Smooth muscle cell (in vitro differentiated cells): Measurements from ENCODE around the gene SLC26A4. TPM values are rescaled to one million over a fixed set of nuclear protein-coding genes. Genes with fewer than 3 reads are reported as not detected.

ENCODE experiments used
- DNase-seq: peaks from one replicate; lab custom pipeline; 2025; ENCODE audit not compliant: unreplicated experiment; lab: John Stamatoyannopoulos, UW
- H2AFZ ChIP-seq: fragments of 200-600 bp; sonication (generic); 2 replicates; pipeline ENCODE4 v1.6.0; 2016; ENCODE audit warnings: antibody characterized with exemption, low read depth, mild to moderate bottlenecking
- H3F3A ChIP-seq: fragments of 200-600 bp; sonication (generic); 2 replicates; pipeline ENCODE4 v1.6.0; 2017; ENCODE audit warnings: antibody characterized with exemption, low read depth
- H3K27ac ChIP-seq: fragments of 200-600 bp; sonication (generic); 2 replicates; pipeline ENCODE4 v1.5.1; 2016; ENCODE audit warnings: low read depth, mild to moderate bottlenecking
- H3K27me3 ChIP-seq: fragments of 200-600 bp; sonication (generic); 2 replicates; pipeline ENCODE4 v1.6.1; 2016; ENCODE audit warnings: low read depth, mild to moderate bottlenecking
- H3K36me3 ChIP-seq: fragments of 200-600 bp; sonication (generic); 2 replicates; pipeline ENCODE4 v1.5.1; 2016; ENCODE audit warnings: low read depth
- H3K4me1 ChIP-seq: fragments of 200-600 bp; sonication (generic); 2 replicates; pipeline ENCODE4 v1.5.1; 2016; ENCODE audit warnings: low read depth
- H3K4me2 ChIP-seq: fragments of 200-600 bp; sonication (generic); 2 replicates; pipeline ENCODE4 v1.6.0; 2016; ENCODE audit warnings: mild to moderate bottlenecking
- H3K4me3 ChIP-seq: fragments of 200-600 bp; sonication (generic); 2 replicates; pipeline ENCODE4 v1.5.1; 2016; ENCODE audit warnings: mild to moderate bottlenecking
- H3K79me2 ChIP-seq: fragments of 200-600 bp; sonication (generic); 2 replicates; pipeline ENCODE4 v1.6.0; 2016; ENCODE audit warnings: low read depth, mild to moderate bottlenecking
- H3K9ac ChIP-seq: fragments of 200-600 bp; sonication (generic); 2 replicates; pipeline ENCODE4 v1.6.0; 2016; ENCODE audit warnings: low read depth
- H3K9me3 ChIP-seq: fragments of 200-600 bp; sonication (generic); replicated peaks from 2 replicates; pipeline ENCODE4 v1.5.1; 2016; ENCODE audit warnings: low read depth
- H4K20me1 ChIP-seq: fragments of 200-600 bp; sonication (generic); 2 replicates; pipeline ENCODE4 v1.6.0; 2016; ENCODE audit warnings: low read depth
- WGBS: methylation state at CpG from one replicate; pipeline ENCODE4 v1.1.7; 2016; ENCODE audit warnings: low lambda C conversion rate; 5-methylcytosine and 5-hydroxymethylcytosine counted together
- polyA plus RNA-seq: library from polyadenylated mRNA; unstranded; fragments of >200 nt; fragmentation: Nextera tagmentation; extraction: Ambion mirVana; gene quantifications from 2 replicates; pipeline ENCODE4 v1.2.1, GENCODE V29; 2016
- total RNA-seq: library from RNA; depleted of rRNA; stranded (reverse); fragments of >200 nt; gene quantifications from 2 replicates; pipeline ENCODE4 v1.2.3, GENCODE V29; 2014
- TF ChIP-seq, protein P1 (sequence below): fragments of 200-600 bp; sonication (generic); IDR thresholded peaks from 2 replicates; pipeline ENCODE4 v1.5.1; 2017; ENCODE audit warnings: borderline replicate concordance, mild to moderate bottlenecking, antibody characterized with exemption; ENCODE audit not compliant: insufficient read depth, poor library complexity, severe bottlenecking

SLC26A4 gene
- total and polyA plus RNA-seq, 2 experiments from 2014 or later, result 0.06 to 1.7 TPM

DNA sequence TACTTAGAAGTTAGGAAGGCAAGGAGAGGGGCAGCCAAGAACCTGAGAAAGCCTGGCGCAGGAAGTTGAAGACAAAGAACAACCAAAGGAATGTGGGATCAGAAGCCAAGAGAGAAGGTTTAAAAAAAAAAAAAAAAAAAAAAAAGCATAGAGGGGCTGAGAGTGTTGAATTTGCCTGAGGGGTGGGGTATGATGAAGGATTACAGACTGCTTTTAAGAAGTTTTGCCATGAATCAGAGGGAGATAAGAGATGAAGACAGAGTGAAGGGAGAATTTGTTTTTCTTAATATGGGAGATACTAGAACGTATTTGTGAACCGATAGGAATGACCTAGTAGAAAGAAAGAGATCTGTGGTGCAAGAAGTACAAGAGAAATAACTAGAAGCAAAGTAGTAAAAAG lies 6.7 kb downstream of the SLC26A4 start:
- Histone ChIP-seq H2AFZ (no peak overlapping the region), H3K27ac (no peak overlapping the region), H4K20me1 (no peaks in the 10 kb centered on the region), H3K27me3 (peaks cover 74% of the 10 kb centered on the region), H3K4me1 (no peaks in the 10 kb centered on the region), H3K9ac (no peak overlapping the region), H3K4me3 (no peak overlapping the region), H3K4me2 (no peak overlapping the region), H3K36me3 (no peaks in the 10 kb centered on the region), H3F3A (no peaks in the 10 kb centered on the region), H3K79me2 (no peaks in the 10 kb centered on the region), H3K9me3 (no peaks in the 10 kb centered on the region)
- DNase-seq, result no peak
- TF ChIP-seq, protein P1, sequence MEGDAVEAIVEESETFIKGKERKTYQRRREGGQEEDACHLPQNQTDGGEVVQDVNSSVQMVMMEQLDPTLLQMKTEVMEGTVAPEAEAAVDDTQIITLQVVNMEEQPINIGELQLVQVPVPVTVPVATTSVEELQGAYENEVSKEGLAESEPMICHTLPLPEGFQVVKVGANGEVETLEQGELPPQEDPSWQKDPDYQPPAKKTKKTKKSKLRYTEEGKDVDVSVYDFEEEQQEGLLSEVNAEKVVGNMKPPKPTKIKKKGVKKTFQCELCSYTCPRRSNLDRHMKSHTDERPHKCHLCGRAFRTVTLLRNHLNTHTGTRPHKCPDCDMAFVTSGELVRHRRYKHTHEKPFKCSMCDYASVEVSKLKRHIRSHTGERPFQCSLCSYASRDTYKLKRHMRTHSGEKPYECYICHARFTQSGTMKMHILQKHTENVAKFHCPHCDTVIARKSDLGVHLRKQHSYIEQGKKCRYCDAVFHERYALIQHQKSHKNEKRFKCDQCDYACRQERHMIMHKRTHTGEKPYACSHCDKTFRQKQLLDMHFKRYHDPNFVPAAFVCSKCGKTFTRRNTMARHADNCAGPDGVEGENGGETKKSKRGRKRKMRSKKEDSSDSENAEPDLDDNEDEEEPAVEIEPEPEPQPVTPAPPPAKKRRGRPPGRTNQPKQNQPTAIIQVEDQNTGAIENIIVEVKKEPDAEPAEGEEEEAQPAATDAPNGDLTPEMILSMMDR, result no peak
- WGBS, result 67% methylated on average over 3 of the region's 3 CpGs

DNA sequence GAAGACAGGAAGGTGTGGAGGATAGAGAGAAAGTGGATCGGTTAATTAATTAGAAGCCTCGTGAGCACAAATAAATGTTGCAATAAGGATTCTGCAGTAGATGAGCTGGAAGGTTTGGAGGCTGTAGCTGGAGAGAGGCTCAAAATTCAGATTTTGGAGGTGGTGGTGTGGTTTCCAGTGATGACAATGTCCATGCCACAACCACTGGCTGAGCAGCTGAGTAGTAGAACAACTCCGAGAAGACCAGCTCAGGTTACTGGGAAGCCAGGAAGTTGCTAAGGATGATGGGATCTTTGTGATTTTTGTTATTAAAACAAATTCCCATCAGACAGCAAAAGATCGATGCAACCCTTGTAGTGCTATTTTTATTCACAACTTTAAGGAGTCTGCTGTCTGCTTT lies 7.7 kb downstream of the SLC26A4 start:
- no peaks in the 10 kb centered on the region for H4K20me1 ChIP-seq
- no peak overlapping the region for H2AFZ ChIP-seq
- H3K4me1 ChIP-seq, result no peaks in the 10 kb centered on the region
- peaks cover 64% of the 10 kb centered on the region for H3K27me3 ChIP-seq
- no peak for DNase-seq
- H3K9me3 ChIP-seq, result no peaks in the 10 kb centered on the region
- 92% methylated on average over 4 of the region's 4 CpGs for WGBS
- no peak overlapping the region for H3K4me2 ChIP-seq
- no peak overlapping the region for H3K9ac ChIP-seq
- H3F3A ChIP-seq, result no peaks in the 10 kb centered on the region
- no peak overlapping the region for H3K4me3 ChIP-seq
- no peaks in the 10 kb centered on the region for H3K79me2 ChIP-seq
- no peaks in the 10 kb centered on the region for H3K36me3 ChIP-seq
- H3K27ac ChIP-seq, result no peak overlapping the region
- TF ChIP-seq, protein P1, result no peak

DNA sequence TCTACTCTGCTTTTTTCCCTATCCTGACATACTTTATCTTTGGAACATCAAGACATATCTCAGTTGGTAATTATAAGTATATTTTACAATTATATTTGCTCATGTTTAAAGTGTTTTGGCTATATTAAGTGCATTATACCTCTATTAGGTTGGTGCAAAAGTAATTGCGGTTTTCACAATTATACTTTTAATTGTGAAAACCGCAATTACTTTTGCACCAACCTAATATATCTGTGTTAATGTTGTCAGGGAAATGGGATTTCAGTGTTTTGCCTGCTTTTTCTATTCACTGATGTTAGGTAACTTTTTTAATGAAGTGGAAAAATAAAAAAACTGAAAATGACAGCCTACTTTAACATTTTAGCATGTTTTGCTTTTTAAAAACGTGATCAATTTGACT lies 11.6 kb downstream of the SLC26A4 start:
- Histone ChIP-seq H3K27me3 (peaks cover 30% of the 10 kb centered on the region), H3K27ac (no peak overlapping the region), H2AFZ (no peak overlapping the region), H3K4me1 (no peaks in the 10 kb centered on the region), H3F3A (no peaks in the 10 kb centered on the region), H3K4me3 (no peak overlapping the region), H3K4me2 (no peak overlapping the region), H4K20me1 (no peaks in the 10 kb centered on the region), H3K9me3 (no peaks in the 10 kb centered on the region), H3K79me2 (no peaks in the 10 kb centered on the region), H3K36me3 (no peaks in the 10 kb centered on the region), H3K9ac (no peak overlapping the region)
- TF ChIP-seq, protein P1, result no peak
- no peak for DNase-seq
- 83% methylated on average over 3 of the region's 3 CpGs for WGBS

DNA sequence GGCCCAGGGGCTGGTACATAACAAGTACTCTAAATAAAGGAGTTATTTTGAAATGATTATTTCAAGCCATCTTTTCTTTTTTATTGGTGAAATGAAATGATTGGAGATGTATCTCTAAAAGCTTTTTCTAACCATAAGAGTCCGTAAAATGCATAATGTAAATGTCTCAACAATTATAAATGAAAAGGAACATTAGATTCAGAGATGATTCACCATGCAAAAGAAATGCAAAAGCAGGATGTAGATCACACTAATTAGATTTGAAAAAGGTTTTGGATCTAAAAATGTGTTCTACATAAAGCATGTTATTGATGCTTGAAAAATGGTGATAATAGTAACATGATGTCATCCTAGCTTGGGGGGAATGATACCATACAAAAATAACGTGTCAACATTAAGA lies 15.6 kb downstream of the SLC26A4 start:
- DNase-seq, result no peak
- Histone ChIP-seq H3K27me3 (peaks cover 4% of the 10 kb centered on the region), H3K9me3 (no peaks in the 10 kb centered on the region), H2AFZ (no peak overlapping the region), H3K4me3 (no peak overlapping the region), H3F3A (no peaks in the 10 kb centered on the region), H3K9ac (no peak overlapping the region), H4K20me1 (no peaks in the 10 kb centered on the region), H3K79me2 (no peaks in the 10 kb centered on the region), H3K36me3 (no peaks in the 10 kb centered on the region), H3K27ac (no peak overlapping the region), H3K4me2 (no peak overlapping the region), H3K4me1 (no peaks in the 10 kb centered on the region)
- TF ChIP-seq, protein P1, result no peak
- 69% methylated on average over 2 of the region's 2 CpGs for WGBS
